KMS-11 (cell line): ENCODE measurements around the gene NAT8L.

Experiments used
- H2AFZ ChIP-seq: fragments of 200-600 bp; sonication (generic); 2 replicates; pipeline ENCODE4 v1.6.1; 2016; ENCODE audit warnings: antibody characterized with exemption, mixed run types, low read depth
- H3K27ac ChIP-seq: fragments of 200-600 bp; sonication (generic); 2 replicates; pipeline ENCODE4 v1.6.1; 2016; ENCODE audit warnings: mild to moderate bottlenecking, mixed run types
- H3K27me3 ChIP-seq: fragments of 200-600 bp; sonication (generic); 2 replicates; pipeline ENCODE4 v1.6.1; 2017; ENCODE audit warnings: mild to moderate bottlenecking, low read depth, mixed run types, moderate library complexity; ENCODE audit not compliant: insufficient read depth
- H3K36me3 ChIP-seq: fragments of 200-600 bp; sonication (generic); 2 replicates; pipeline ENCODE4 v1.6.1; 2017; ENCODE audit warnings: mild to moderate bottlenecking, mixed run types; ENCODE audit not compliant: insufficient read depth
- H3K4me1 ChIP-seq: fragments of 200-600 bp; sonication (generic); 2 replicates; pipeline ENCODE4 v1.6.1; 2016; ENCODE audit warnings: mild to moderate bottlenecking, low read depth, mixed run types; ENCODE audit not compliant: poor library complexity, severe bottlenecking
- H3K4me2 ChIP-seq: fragments of 200-600 bp; sonication (generic); 2 replicates; pipeline ENCODE4 v1.7.0; 2016; ENCODE audit warnings: mild to moderate bottlenecking, mixed run types
- H3K4me3 ChIP-seq: fragments of 200-600 bp; sonication (generic); IDR thresholded peaks from 2 replicates; pipeline ENCODE4 v1.6.1; 2017; ENCODE audit warnings: low read depth, low read length, mixed read lengths; ENCODE audit not compliant: insufficient read depth
- H3K79me2 ChIP-seq: fragments of 200-600 bp; sonication (generic); 2 replicates; pipeline ENCODE4 v1.6.1; 2016; ENCODE audit warnings: low read depth, mixed run types; ENCODE audit not compliant: insufficient read depth
- H3K9ac ChIP-seq: fragments of 200-600 bp; sonication (generic); 2 replicates; pipeline ENCODE4 v1.6.1; 2016; ENCODE audit warnings: mild to moderate bottlenecking, mixed run types
- H4K20me1 ChIP-seq: fragments of 200-600 bp; sonication (generic); 2 replicates; pipeline ENCODE4 v1.6.1; 2016; ENCODE audit warnings: mild to moderate bottlenecking, mixed run types; ENCODE audit not compliant: insufficient read depth
- TF ChIP-seq, protein P1 (sequence below): fragments of 200-600 bp; sonication (generic); conservative IDR thresholded peaks from 2 replicates; pipeline ENCODE4 v1.6.1; 2017; ENCODE audit warnings: low read depth, mild to moderate bottlenecking, antibody characterized with exemption, low read length, moderate library complexity, mixed read lengths

The NAT8L gene

DNA sequence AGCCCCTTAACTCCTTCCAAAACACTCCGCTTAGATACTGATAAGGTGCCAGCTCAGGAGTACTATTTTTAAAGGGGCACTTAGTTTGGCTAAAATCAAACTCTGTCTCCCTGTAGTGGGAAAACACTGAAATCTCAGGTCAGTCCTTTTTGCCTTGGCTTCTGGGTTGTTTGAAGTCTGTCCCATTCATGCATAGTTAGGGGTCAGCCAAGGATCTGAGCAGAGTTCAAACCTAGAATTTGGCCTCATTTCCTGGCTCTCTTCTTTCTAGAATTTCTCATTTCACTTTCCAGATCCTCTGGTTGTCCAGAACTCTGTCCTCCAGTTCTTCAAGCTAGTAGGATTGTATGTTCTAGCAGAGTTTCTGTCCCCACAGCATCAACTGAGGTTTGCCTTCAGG lies 31.5 kb downstream of the NAT8L start:
- H4K20me1 ChIP-seq: no peaks in the 10 kb centered on the region
- H3K9ac ChIP-seq: no peak overlapping the region
- H3K27me3 ChIP-seq: no peaks in the 10 kb centered on the region
- no peak overlapping the region for H2AFZ ChIP-seq
- H3K4me2 ChIP-seq: no peak overlapping the region
- H3K27ac ChIP-seq: no peak overlapping the region
- H3K36me3 ChIP-seq: no peaks in the 10 kb centered on the region
- H3K79me2 ChIP-seq: no peaks in the 10 kb centered on the region
- TF ChIP-seq, protein P1, sequence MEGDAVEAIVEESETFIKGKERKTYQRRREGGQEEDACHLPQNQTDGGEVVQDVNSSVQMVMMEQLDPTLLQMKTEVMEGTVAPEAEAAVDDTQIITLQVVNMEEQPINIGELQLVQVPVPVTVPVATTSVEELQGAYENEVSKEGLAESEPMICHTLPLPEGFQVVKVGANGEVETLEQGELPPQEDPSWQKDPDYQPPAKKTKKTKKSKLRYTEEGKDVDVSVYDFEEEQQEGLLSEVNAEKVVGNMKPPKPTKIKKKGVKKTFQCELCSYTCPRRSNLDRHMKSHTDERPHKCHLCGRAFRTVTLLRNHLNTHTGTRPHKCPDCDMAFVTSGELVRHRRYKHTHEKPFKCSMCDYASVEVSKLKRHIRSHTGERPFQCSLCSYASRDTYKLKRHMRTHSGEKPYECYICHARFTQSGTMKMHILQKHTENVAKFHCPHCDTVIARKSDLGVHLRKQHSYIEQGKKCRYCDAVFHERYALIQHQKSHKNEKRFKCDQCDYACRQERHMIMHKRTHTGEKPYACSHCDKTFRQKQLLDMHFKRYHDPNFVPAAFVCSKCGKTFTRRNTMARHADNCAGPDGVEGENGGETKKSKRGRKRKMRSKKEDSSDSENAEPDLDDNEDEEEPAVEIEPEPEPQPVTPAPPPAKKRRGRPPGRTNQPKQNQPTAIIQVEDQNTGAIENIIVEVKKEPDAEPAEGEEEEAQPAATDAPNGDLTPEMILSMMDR: no peak
- no peak overlapping the region for H3K4me3 ChIP-seq
- H3K4me1 ChIP-seq: no peaks in the 10 kb centered on the region

DNA sequence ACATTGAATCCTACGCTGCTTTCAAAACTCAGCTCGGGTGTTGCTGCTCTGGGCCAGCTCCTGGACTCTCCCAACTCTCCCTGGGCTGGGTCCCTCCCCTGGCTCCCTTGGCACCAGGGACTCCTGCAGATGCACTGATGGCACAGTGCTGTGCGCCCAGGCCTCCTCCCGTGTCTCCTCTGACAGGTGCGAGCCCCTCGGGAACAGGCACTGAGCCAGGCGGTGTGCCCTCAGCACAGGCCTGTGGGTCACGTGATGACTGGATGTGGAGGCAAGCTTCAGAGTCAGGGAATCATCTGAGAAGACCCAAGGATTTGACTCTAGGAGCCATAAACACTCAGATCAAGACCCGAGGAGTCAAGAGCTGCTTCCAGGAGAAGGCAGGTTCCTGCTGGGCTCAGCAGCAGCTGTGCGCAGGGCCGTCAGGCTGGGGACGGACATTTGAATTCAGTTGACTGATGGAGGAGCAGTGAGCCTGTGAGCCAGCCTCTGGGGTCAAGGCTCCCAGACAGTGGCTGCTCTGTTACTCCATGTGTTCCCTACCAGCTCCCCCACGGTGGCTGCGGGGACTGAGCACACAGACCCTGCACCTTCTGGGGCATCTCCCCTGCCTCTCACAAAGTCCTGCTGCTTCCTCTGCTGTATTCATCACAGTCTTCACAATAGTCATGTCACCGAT lies 33.0 kb downstream of the NAT8L start:
- Histone ChIP-seq H3K4me2 (no peak overlapping the region), H3K4me1 (no peaks in the 10 kb centered on the region)
- TF ChIP-seq, protein P1: no peak

DNA sequence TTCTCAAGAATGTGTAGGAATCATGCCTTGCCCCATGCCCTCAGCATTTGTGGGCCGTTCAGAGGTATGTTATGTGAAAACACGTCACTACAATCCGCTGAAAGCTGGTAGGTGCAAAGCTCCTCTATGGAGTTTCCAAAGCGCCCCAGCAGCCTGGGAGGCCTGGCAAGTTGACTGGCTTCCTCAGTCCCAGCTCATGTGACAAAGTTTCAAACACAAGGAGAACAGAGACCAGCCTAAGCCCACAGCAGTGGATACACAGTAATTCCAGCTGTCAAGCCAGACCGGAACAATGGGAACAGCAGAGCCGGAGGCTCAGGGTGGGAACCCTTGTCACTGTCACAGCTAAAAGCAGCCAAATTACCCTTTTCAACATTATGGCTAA lies 33.5 kb downstream of the NAT8L start:
- H4K20me1 ChIP-seq: no peaks in the 10 kb centered on the region
- H3K4me2 ChIP-seq: no peak overlapping the region
- no peaks in the 10 kb centered on the region for H3K79me2 ChIP-seq
- TF ChIP-seq, protein P1: no peak
- no peaks in the 10 kb centered on the region for H3K36me3 ChIP-seq
- no peaks in the 10 kb centered on the region for H3K27me3 ChIP-seq
- no peak overlapping the region for H3K27ac ChIP-seq
- H3K4me1 ChIP-seq: no peaks in the 10 kb centered on the region
- H2AFZ ChIP-seq: no peak overlapping the region
- H3K9ac ChIP-seq: no peak overlapping the region
- H3K4me3 ChIP-seq: no peak overlapping the region

More for the DNA sequence above, 33.0 kb downstream of the NAT8L start:
- H3K27ac ChIP-seq: no peak overlapping the region
- H3K9ac ChIP-seq: no peak overlapping the region
- H4K20me1 ChIP-seq: no peaks in the 10 kb centered on the region
- H2AFZ ChIP-seq: no peak overlapping the region
- no peak overlapping the region for H3K4me3 ChIP-seq
- no peaks in the 10 kb centered on the region for H3K36me3 ChIP-seq
- H3K27me3 ChIP-seq: no peaks in the 10 kb centered on the region
- H3K79me2 ChIP-seq: no peaks in the 10 kb centered on the region

DNA sequence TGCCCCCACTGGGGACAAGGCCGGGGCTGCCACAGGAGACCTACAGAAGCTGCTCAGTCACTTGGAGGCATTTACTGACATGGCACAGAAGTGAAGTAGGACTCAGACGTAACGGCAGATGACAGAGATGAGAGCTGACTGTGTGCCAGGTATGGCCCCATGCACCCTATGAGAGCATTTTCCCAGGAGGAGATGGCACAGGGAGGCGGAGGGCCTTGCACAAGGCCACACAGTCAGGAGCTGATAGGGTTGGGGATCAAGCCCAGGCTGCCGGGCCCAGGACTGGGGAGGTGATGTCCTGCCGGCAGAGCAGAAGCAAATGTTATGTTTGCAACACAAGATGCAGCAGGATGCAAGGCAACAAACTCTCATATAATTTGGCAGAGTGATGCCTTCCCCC lies 34.1 kb downstream of the NAT8L start:
- H3K4me3 ChIP-seq: no peak overlapping the region
- no peaks in the 10 kb centered on the region for H3K27me3 ChIP-seq
- no peaks in the 10 kb centered on the region for H3K79me2 ChIP-seq
- H3K4me2 ChIP-seq: no peak overlapping the region
- no peaks in the 10 kb centered on the region for H4K20me1 ChIP-seq
- no peak overlapping the region for H2AFZ ChIP-seq
- no peaks in the 10 kb centered on the region for H3K36me3 ChIP-seq
- TF ChIP-seq, protein P1: no peak
- no peak overlapping the region for H3K27ac ChIP-seq
- H3K4me1 ChIP-seq: no peaks in the 10 kb centered on the region
- no peak overlapping the region for H3K9ac ChIP-seq
